HUES64 (cell line): ENCODE measurements around the gene ANKRA2.

Source experiments
- H3K27ac ChIP-seq: 2 replicates; pipeline ENCODE4 v1.7.0; 2013; ENCODE audit warnings: low read depth, low read length, inconsistent platforms
- H3K27me3 ChIP-seq: 2 replicates; pipeline ENCODE4 v1.6.1; 2013; ENCODE audit warnings: mild to moderate bottlenecking, low read length; ENCODE audit not compliant: insufficient read depth
- H3K36me3 ChIP-seq: 2 replicates; pipeline ENCODE4 v1.6.1; 2013; ENCODE audit warnings: mild to moderate bottlenecking, low read length; ENCODE audit not compliant: insufficient read depth
- H3K4me1 ChIP-seq: 2 replicates; pipeline ENCODE4 v1.6.1; 2013; ENCODE audit warnings: mild to moderate bottlenecking, low read length, moderate library complexity; ENCODE audit not compliant: insufficient read depth
- H3K4me3 ChIP-seq: 2 replicates; pipeline ENCODE4 v1.5.1; 2013; ENCODE audit warnings: mild to moderate bottlenecking, low read length, moderate library complexity
- H3K9ac ChIP-seq: 2 replicates; pipeline ENCODE4 v1.6.1; 2013; ENCODE audit warnings: mild to moderate bottlenecking, low read depth, low read length
- H3K9me3 ChIP-seq: 2 replicates; pipeline ENCODE4 v1.6.1; 2013; ENCODE audit warnings: low read depth, low read length; ENCODE audit not compliant: insufficient read depth
- WGBS: fragments of 150-250, 120-280 bp; methylation state at CpG from one replicate; pipeline ENCODE4 v1.1.7; 2013; ENCODE audit warnings: missing lambda C conversion rate; 5-methylcytosine and 5-hydroxymethylcytosine counted together

ANKRA2 gene

DNA sequence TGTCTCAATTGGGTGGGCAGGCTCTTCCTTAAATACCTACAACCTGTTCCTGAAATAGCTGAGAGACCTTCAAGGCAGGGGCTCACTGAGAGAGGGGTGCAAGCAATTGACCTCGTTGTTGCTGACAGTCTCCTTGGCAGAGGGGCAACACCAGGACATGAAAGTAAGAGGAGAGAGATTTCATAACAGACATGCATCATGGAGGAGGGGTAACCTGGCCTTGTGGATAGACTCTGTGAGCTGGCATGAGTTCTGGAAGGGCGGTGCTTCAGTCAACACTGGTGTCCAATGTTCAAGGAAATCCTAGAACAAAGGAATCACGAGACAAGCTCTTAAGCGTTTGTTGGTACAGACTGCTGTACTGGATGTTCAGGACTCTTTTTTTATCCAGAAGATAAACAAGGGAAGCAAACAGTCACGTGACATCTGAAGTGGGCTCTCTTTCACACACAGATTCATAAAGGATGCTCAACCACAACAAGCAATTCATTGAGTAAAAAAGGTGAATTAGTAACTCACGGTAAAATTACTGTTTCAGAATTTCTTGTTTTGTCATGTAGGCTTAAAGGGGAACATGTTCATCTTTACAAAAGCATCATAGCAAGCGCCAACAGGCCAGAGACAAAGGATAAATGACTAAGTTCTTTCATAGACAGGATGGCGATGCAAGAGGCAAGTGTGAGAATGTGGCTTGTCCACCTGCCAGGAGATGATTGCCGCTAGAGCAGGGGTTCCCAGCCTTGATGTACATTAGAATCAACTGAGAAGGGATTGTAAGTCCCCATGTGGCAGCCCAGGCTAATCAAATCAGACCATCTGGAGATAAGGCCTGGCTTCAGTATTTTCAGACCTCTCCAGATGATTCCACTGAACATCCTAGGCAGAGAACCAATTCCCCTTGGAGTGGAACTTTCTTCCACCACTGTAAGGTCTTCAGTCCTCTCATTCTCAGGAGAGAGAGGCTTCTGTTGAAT, 20.7 kb downstream of the ANKRA2 start:
- Histone ChIP-seq H3K4me3 (no peak overlapping the region), H3K9me3 (no peaks in the 10 kb centered on the region), H3K9ac (no peak overlapping the region), H3K4me1 (peaks cover 6% of the 10 kb centered on the region; the same call in 1 of the 2 replicates), H3K27ac (no peak overlapping the region), H3K27me3 (no peaks in the 10 kb centered on the region), H3K36me3 (no peaks in the 10 kb centered on the region)
- 94% methylated on average over 9 of the region's 9 CpGs for WGBS

DNA sequence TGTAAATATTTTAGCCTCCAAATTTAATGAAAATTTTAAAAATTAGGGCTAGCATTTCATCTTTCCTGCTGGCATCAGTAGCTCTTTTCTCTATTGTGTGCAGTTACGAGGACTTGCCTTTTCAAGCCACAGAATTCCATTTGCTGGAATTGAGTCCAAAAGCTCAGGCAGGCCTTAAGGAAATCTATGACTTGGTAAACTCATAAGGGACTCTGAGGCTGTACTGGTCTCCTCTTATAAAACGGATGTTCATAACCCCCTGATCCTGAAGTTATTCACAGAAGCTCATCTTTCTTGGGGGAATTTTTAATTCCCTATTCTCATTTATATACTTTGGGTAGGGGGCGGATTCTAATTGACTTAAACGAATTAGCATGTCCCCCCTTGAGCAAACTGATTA, 23.4 kb downstream of the ANKRA2 start:
- H3K4me1 ChIP-seq = peaks cover 6% of the 10 kb centered on the region; the same call in 1 of the 2 replicates
- H3K4me3 ChIP-seq = no peak overlapping the region
- H3K27me3 ChIP-seq = no peaks in the 10 kb centered on the region
- H3K9me3 ChIP-seq = no peaks in the 10 kb centered on the region
- no peak overlapping the region for H3K27ac ChIP-seq
- no peak overlapping the region for H3K9ac ChIP-seq
- 82% methylated on average over 4 of the region's 4 CpGs for WGBS
- no peaks in the 10 kb centered on the region for H3K36me3 ChIP-seq

GRCh38 chr5:73540192-73540591, 25.2 kb downstream of the ANKRA2 start:
- no peak overlapping the region for H3K4me3 ChIP-seq
- no peak overlapping the region for H3K9ac ChIP-seq
- H3K27ac ChIP-seq = no peak overlapping the region
- no peaks in the 10 kb centered on the region; the same call in 1 of the 2 replicates for H3K9me3 ChIP-seq
- no peaks in the 10 kb centered on the region for H3K27me3 ChIP-seq
- H3K4me1 ChIP-seq = peaks cover 6% of the 10 kb centered on the region; the same call in 1 of the 2 replicates
- 64% methylated on average over 3 of the region's 3 CpGs for WGBS
- no peaks in the 10 kb centered on the region for H3K36me3 ChIP-seq

DNA sequence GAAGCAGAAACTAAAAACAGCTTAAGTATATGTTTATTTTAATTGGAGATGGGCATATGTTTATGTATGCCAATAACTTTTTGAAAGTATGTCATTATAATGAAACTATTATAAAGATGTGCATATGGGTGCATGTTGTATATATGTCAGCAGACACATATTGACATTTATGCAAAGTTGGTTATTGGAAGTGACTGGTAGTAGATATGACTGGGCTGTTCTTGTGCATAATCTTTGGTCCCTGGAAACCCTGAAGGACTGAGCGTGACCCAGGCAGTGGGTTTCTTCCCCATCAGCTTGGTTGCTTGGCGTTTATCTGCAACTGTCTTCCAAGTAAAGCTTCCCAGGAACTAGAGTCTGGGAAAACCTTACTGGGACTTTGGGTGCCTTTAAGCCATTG, 25.7 kb downstream of the ANKRA2 start:
- no peaks in the 10 kb centered on the region for H3K27me3 ChIP-seq
- no peak overlapping the region for H3K4me3 ChIP-seq
- no peak overlapping the region for H3K9ac ChIP-seq
- peaks cover 6% of the 10 kb centered on the region; the same call in 1 of the 2 replicates for H3K4me1 ChIP-seq
- peaks cover 2% of the 10 kb centered on the region for H3K9me3 ChIP-seq
- H3K27ac ChIP-seq = no peak overlapping the region
- H3K36me3 ChIP-seq = no peaks in the 10 kb centered on the region
- WGBS = 95% methylated on average over 2 of the region's 2 CpGs

- H3K9me3 ChIP-seq = peaks cover 10% of the 10 kb centered on the region
- no peaks in the 10 kb centered on the region for H3K36me3 ChIP-seq
- no peak overlapping the region for H3K27ac ChIP-seq
- no peaks in the 10 kb centered on the region for H3K27me3 ChIP-seq
- WGBS = 95% methylated on average over 2 of the region's 2 CpGs
- no peaks in the 10 kb centered on the region for H3K4me1 ChIP-seq
- no peak overlapping the region for H3K4me3 ChIP-seq
- H3K9ac ChIP-seq = no peak overlapping the region
Observed at GRCh38 chr5:73534971-73535370, 30.5 kb downstream of the ANKRA2 start.

- H3K9ac ChIP-seq = no peak overlapping the region
- H3K4me1 ChIP-seq = peaks cover 5% of the 10 kb centered on the region; the same call in 1 of the 2 replicates
- no peaks in the 10 kb centered on the region for H3K27me3 ChIP-seq
- H3K9me3 ChIP-seq = peaks cover 10% of the 10 kb centered on the region
- H3K4me3 ChIP-seq = no peak overlapping the region
- 90% methylated on average over 5 of the region's 5 CpGs for WGBS
- no peaks in the 10 kb centered on the region for H3K36me3 ChIP-seq
- no peak overlapping the region for H3K27ac ChIP-seq
Observed at GRCh38 chr5:73534011-73534644, 31.3 kb downstream of the ANKRA2 start.

DNA sequence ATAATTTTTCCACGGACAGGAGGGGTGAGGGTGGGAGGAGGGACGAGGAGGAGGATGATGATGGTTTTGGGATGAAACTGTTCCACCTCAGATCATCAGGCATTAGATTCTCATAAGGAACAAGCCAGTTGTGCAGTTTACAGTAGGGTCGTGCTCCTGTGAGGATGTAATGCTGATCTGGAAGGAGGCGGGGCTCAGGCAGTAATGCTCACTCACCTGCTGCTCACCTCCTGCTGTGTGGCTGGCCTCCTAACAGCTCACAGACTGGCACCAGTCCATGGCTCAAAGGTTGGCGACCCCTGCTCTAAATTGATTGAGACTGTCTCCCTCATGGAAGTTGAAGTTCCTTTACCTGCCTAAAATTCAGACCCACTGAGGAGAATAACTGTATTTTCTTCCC, 33.2 kb downstream of the ANKRA2 start:
- no peaks in the 10 kb centered on the region for H3K36me3 ChIP-seq
- H3K9me3 ChIP-seq = peaks cover 10% of the 10 kb centered on the region
- peaks cover 16% of the 10 kb centered on the region for H3K4me1 ChIP-seq
- 93% methylated on average over 5 of the region's 5 CpGs for WGBS
- no peak overlapping the region for H3K27ac ChIP-seq
- no peaks in the 10 kb centered on the region for H3K27me3 ChIP-seq
- H3K4me3 ChIP-seq = no peak overlapping the region
- H3K9ac ChIP-seq = no peak overlapping the region

DNA sequence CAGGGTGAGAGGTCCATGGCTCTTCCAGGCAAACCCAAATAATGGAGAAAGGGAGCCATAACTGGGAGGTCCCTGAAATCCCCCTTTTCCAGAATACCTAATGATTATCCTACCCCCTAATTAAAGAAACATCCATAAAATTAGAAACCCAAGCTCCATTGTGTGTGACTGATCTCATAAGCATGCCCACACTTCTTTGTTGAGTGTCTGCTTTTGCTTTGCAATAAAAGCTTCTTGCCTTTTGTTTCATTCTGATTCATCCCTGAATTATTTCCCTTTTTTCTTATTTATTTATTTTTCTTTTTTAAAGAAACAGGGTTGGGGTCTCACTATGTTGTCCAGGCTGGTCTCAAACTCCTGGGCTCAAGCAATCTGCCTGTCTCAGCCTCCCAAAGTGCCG, 34.1 kb downstream of the ANKRA2 start:
- WGBS = 95% methylated on average over 1 of the region's 1 CpG
- Histone ChIP-seq H3K9ac (no peak overlapping the region), H3K9me3 (peaks cover 10% of the 10 kb centered on the region), H3K27me3 (no peaks in the 10 kb centered on the region), H3K27ac (no peak overlapping the region), H3K4me3 (no peak overlapping the region), H3K4me1 (peaks cover 16% of the 10 kb centered on the region), H3K36me3 (no peaks in the 10 kb centered on the region)

GRCh38 chr5:73529081-73529480, 36.4 kb downstream of the ANKRA2 start:
- no CpG with 5 or more reads among the region's 1 CpG for WGBS
- Histone ChIP-seq H3K4me1 (peaks cover 16% of the 10 kb centered on the region), H3K4me3 (no peak overlapping the region), H3K36me3 (no peaks in the 10 kb centered on the region), H3K9me3 (0 out of 2 replicates have a peak, but pooled peaks cover 7% of the 10 kb centered on the region), H3K27ac (no peak overlapping the region), H3K27me3 (no peaks in the 10 kb centered on the region), H3K9ac (no peak overlapping the region)

- Histone ChIP-seq H3K4me1 (peaks cover 16% of the 10 kb centered on the region), H3K27ac (no peak overlapping the region), H3K9ac (no peak overlapping the region), H3K36me3 (no peaks in the 10 kb centered on the region), H3K27me3 (no peaks in the 10 kb centered on the region), H3K9me3 (0 out of 2 replicates have a peak, but pooled peaks cover 7% of the 10 kb centered on the region), H3K4me3 (no peak overlapping the region)
- 88% methylated on average over 2 of the region's 3 CpGs for WGBS
Observed at GRCh38 chr5:73528248-73528647, 37.2 kb downstream of the ANKRA2 start.

GRCh38 chr5:73525606-73526203, 39.7 kb downstream of the ANKRA2 start:
- H3K27ac ChIP-seq = no peak overlapping the region
- WGBS = 90% methylated on average over 3 of the region's 3 CpGs
- H3K9ac ChIP-seq = no peak overlapping the region
- H3K36me3 ChIP-seq = no peaks in the 10 kb centered on the region
- H3K9me3 ChIP-seq = no peaks in the 10 kb centered on the region
- no peak overlapping the region for H3K4me3 ChIP-seq
- H3K4me1 ChIP-seq = peaks cover 16% of the 10 kb centered on the region
- H3K27me3 ChIP-seq = no peaks in the 10 kb centered on the region
